Dedifferentiated amniotic fluid mesenchymal stem cell (primary cell): Measurements from ENCODE around the gene CADPS2.

ENCODE experiments used
- DNase-seq: peaks from one replicate; pipeline ENCODE4 v3.0.0-alpha.2; 2016; ENCODE audit errors: extremely low spot score

CADPS2 gene

GRCh38 chr7:122886357-122887081 lies at the start of gene CADPS2:
Gene CADPS2, minus strand, starts transcription at chr7:122886460. Its CDS starts 123 bp downstream, at chr7:122886337.
- peak; percentile 87 for DNase-seq

GRCh38 chr7:122935620-122936019 lies 49.4 kb upstream of the CADPS2 start:
- DNase-seq: no peak

- no peak for DNase-seq
Measured at GRCh38 chr7:122919643-122920181, 33.5 kb upstream of the CADPS2 start.

- no peak for DNase-seq
Measured at GRCh38 chr7:122914812-122915211, 28.6 kb upstream of the CADPS2 start.

DNA sequence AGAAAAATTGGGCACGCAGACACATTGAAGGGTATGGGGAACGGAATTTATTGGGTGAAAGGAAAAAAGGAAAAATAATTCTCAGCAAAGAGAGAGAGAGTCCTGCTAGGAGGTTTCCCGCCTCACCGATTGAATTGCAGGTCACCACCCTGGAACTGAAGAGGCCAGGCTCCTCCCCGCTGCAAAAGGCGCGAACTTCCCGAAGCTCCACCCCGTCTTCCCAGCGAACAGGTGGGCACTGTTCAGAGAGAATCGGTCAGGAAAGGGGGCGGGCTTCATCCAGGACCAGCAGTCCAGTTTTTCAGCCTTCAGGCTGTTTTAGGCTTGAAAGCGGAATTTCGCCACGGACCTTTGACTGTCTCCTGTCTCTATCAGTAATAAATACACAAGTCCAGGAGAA lies 27.3 kb upstream of the CADPS2 start:
- no peak for DNase-seq

- DNase-seq: no peak
Measured at GRCh38 chr7:122902751-122903495, 16.7 kb upstream of the CADPS2 start.

DNA sequence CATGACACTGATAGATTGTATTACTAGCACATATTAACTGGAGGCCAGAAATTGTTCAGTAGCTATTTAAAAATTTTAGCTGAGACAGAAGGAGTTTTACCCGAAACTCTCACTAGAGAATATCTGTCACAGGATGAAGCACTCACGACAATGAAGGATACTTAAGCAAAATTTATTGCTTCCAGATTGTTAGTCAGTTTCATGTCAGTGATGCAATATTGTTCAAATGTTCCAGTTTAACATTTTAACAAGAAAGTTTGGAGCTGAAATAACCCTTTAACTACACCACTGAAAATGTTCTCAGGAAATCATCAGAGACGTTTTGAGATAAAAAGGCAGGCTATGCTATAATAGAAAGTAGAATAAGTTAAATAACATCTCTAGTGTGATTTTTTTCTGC lies 15.0 kb upstream of the CADPS2 start:
- no peak for DNase-seq

- no peak for DNase-seq
Measured at GRCh38 chr7:122896509-122896908, 10.2 kb upstream of the CADPS2 start.

- DNase-seq: no peak
Measured at GRCh38 chr7:122893486-122893885, 7.2 kb upstream of the CADPS2 start.

DNA sequence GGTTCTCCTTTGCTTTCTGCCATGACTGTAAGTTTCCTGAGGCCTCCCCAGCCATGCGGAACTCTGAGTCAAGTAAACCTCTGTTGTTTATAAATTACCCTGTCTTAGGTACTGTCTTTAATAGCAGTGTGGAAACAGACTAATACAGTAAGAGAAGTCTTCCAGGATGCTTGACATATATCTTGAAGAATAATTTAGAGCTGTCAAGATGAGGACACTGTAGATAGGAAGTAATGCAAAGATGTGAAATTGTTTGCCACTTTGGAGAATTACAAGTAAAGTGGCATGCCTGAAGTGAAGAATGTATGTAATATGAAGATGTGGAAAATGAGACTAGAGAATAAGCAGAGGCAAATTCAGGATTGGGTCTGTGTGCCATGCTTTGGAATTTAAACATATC lies 2.9 kb upstream of the CADPS2 start:
- DNase-seq: no peak

DNA sequence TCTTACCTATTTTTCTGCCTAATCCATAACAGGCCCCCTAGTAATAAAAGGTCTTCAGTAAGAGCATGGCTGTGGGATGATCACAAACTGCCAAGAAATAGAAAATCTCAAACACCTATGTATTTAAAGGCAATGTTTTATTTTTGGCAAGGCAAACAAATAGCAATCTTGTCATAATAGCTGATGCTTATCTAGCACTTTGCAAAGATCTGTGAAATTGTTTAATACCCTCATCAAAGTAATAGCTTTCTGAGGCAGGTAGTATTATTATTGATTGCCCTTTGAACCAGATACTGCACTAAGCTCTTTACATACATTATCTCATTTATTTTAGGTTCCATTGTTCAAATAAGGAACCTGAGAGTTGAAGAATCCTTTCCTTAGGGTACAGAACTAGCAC lies 1.6 kb upstream of the CADPS2 start:
- no peak for DNase-seq

DNA sequence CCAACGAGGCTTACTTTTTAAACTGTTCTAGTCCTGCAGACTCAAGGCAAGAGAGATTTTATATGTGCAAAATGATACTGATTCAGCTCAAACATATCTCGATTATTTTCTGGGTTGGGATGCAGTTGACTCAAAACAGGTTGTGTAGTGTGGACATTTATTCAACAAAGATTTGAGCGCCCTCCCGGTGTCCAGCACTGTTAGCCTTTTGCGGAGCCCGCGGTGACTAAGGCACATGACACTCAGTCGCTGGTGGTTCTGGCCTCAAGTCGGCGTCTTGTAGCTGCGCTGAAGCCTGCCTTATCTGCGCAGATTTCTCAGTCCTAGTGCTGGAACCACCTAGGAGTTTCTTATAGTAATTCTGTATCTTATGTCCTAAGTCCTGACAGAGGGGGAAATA lies 938 bp upstream of the CADPS2 start:
- DNase-seq: peak; percentile 65

GRCh38 chr7:122885583-122886356 lies 490 bp downstream of the CADPS2 start:
- DNase-seq: peak; percentile 26

DNA sequence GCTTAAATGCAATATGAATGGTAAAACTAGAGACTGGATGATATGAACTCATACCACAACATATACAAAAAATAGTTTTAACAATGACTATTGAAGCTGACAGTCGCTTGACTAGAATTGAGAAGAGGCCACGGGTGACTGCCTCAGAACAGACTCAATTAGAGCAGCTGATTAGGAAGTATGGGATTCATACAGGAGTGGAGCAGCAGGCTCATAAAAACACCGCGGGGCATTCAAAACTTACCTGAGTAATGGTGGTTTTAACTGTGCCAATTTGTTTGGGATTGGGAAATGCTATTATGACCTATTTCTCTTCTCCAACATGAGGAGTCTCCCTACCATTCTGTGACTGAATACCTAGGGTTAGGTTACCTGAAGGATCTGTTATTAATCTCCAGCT lies 2.1 kb downstream of the CADPS2 start:
- no peak for DNase-seq

- DNase-seq: no peak
Measured at GRCh38 chr7:122883049-122883680, 3.1 kb downstream of the CADPS2 start.

DNA sequence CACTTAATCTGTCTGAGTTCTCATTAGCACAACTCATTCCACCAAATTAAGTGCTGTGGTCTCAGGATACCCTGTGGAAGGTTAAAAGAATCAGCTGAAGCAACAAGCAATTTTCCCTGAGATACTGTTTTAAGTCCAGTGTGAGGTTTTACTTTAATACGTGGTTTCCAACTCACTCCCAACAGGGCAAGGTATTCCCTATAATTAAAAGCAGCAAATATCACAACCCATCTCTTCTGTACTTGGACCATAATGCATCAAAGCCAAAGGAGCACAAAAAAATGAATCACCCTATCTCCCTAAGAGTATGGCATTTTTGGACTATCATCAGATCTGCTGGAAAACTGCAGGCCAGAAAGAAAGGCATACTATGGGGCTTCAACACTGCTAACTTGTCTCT lies 4.9 kb downstream of the CADPS2 start:
- DNase-seq: no peak

GRCh38 chr7:122869260-122869659 lies 17.0 kb downstream of the CADPS2 start:
- no peak for DNase-seq

DNA sequence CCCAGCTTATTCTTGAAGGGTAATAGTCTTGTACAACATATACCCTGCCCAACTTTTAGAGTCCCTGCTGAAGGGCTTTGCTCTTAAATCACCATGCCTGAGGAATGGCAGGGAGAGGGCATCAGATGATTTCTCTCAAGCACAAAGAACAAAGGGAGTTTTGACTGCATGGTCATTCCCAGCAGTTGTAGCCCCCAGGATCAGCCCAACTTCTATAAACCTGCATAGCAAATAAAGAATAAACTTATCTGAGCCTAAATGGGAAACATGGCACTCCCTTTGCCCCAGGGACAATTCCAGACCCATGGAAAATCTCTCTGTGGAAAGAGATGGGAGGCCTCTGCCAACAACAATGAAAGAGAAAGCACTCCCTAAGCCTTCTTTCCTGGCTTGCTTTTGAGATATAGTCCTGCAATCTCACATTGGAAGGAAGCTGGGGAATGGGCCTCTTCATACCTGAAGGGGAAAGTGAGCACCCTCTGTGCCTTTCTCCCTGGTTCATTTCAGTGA lies 18.7 kb downstream of the CADPS2 start:
- no peak for DNase-seq

DNA sequence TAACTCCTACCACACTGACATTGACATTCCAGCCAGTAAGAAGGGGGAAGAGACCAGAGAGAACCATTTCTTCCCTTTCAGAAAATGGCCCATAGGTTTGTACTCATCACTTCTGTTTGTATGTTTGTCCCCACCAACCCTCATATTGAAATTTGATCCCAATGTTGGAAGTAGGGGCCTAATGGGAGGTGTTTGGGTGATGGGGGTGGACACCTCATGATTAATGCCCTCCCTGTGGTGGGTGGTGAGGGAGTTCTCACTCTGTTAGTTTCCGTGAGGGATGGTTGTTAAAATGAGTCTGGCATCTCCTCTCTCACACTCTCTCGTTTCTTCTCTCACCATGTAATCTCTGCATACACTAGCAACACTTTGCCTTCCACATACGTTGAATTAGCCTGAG lies 21.4 kb downstream of the CADPS2 start:
- DNase-seq: no peak

GRCh38 chr7:122864016-122864415 lies 22.2 kb downstream of the CADPS2 start:
- peak; percentile 30 for DNase-seq

GRCh38 chr7:122858320-122858719 lies 27.9 kb downstream of the CADPS2 start:
- DNase-seq: no peak

DNA sequence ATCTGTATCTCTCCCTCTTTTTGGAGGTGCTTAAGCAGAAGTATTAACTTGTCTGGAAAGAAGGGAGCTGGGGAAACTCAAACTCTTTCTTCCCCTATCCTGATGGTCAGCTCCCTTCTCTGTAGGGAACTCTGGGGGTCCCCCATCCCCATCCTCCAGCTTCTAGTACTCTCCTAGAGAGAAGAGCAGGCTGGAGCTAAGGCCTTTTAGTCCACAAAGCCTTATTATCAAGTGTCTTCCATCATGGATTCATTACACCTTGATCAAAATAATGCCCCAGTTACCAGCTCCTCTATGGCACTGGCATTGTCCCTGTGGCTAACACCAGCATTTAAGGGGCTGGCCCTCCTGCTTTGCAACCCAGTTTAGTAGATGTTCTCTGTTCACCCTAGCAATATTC lies 35.7 kb downstream of the CADPS2 start:
- DNase-seq: no peak
